NCI-H345 treated with DMSO at 0.1 percent for 48 hours (cell line): ENCODE measurements around the gene PTPRJ.
"Not testable (repeated sequence)": the region's sequence is repeated elsewhere in the genome, so short reads cannot be mapped to it uniquely, and the experiment has no call there.

ENCODE experiments used
- DNase-seq: peaks from one replicate; lab custom pipeline; 2025; ENCODE audit not compliant: unreplicated experiment; lab: John Stamatoyannopoulos, UW

The PTPRJ gene

GRCh38 chr11:48017105-48017830 is 36.9 kb downstream of the PTPRJ start:
- DNase-seq, result no peak

- DNase-seq, result no peak
Observed at GRCh38 chr11:48017831-48018527, 37.6 kb downstream of the PTPRJ start.

DNA sequence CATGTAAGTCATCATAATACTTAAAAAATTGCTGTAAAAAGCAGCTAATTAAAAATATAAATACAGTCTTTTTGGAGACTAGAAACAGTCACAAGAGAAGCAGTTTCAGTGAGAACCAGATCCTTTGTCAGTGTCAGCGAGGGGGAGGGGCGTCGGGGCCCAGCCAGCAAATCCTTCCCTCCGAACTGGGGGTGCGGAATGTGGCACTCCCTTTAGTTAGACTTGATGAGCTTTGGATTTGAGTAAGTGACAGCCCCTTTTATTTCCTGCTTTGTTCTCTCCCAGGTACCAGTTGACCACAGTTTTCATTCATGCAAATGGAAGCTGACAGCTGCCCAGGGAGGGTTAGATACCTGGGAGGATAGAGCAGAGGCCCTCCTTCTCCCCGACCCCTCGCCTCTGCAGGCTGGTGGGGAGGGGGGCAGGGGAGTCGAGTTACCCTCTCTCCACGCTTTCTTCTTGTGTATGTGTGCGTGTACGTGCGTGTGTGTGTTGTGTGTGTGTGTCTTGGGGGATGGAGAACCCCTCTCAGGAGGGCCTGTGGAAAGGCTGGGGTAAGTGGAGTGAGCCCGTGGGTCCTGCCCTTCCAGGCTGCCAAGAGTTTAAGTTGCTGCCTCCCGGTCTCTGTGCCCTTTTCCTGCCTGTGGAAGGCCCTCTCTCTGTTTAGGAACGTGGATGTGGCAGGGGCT is 38.3 kb downstream of the PTPRJ start:
- no peak for DNase-seq

DNA sequence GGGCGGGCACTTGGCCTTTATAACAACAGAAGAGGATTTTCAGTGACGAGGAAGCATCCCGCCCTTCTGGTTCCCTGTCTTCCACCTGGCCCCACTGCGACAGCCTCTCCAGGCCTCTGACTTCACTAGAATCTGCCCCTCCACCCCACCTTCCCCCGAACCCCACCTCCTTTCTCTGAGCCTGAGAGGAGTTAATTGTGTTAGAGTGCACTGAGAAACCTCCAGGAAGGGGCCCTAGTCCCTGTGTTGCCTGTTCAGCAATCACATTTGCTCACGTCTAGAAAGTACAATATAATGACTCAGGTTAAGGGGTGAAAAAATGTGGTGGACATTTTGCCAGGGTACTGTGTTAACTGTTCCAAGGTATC is 38.8 kb downstream of the PTPRJ start:
- DNase-seq, result no peak

DNA sequence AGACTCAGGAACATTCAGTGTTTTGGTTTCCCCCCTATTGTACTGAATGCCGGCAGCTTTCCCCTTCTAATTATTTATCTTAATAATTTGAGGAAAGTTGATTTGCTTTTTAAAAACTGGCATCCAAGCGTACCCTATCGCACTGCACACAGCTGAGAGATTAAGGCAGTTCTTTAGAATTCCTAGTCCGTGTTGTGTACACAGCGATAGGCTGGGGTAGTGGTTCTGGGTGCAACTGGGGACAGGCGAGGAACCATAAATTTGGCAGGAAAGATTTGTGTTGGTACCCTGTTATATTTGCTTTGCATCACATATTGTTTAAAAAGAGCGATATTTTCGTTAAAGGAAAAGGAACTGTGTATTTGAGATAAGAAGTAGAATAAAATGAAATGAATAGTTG is 39.2 kb downstream of the PTPRJ start:
- DNase-seq, result no peak

- no peak for DNase-seq
Observed at GRCh38 chr11:48020092-48020755, 39.9 kb downstream of the PTPRJ start.

DNA sequence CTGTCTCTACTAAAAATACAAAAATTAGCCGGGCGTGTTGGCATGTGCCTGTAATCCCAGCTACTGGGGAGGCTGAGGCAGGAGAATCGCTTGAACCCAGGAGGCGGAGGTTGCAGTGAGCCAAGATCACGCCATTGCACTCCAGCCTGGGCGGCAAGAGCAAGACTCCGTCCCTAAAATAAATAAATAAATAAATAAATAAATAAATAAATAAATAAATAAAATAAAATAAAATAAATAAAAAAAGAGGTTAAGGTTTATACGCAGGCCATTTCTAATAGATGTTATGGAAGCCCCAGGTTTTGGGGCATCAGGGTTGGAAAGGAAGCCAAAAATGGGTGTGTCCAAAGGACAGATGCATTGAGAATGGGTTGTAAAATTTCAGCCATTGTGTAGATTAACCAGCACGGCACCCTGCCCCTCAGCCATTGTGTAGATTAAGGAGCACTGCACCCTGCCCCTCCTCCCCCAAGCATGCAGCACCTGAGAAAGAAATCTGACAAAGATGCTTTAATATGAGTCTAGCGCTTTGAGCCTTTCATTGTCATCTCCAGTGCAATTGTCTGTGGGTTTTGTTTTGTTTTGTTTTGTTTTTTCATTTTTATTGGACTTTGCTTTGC is 41.0 kb downstream of the PTPRJ start:
- not testable (repeated sequence) for DNase-seq

DNA sequence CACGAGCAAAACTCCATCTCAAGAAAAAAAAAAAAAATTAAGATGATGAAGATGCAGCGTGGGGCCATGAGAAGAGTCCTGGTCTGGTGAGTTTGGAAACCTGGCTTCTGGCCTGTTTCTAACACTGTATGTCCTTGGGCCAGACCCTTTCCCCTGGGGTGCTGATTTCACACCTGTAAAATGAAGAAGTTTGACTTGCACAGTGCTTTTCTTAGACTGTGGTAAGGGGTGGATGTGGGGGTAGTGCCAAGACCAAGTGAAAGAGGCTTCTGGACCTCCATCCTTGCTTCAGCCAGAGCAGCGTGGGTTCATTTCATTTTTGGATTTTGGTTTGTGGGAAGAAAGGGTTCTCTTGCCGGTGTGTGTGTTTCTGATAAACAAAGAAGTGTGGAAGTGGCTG is 42.1 kb downstream of the PTPRJ start:
- DNase-seq, result no peak

DNA sequence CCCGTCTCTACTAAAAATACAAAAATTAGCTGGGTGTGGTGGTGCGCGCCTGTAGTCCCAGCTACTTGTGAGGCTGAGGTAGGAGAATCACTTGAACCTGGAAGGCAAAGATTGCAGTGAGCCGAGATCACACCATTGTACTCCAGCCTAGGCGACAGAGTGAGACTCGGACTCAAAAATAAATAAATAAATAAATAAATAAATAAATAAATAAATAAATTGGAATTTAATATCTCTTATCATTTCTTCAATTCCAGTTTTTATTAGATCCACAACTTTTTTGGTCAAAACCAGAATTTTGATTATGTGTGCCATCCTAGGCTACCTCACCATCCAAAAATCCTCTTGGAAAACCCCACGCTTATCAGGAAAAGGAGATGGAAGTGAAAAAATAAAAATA is 43.2 kb downstream of the PTPRJ start:
- DNase-seq, result not testable (repeated sequence)

- DNase-seq, result peak; percentile 19
Observed at GRCh38 chr11:48024635-48025071, 44.3 kb downstream of the PTPRJ start.

DNA sequence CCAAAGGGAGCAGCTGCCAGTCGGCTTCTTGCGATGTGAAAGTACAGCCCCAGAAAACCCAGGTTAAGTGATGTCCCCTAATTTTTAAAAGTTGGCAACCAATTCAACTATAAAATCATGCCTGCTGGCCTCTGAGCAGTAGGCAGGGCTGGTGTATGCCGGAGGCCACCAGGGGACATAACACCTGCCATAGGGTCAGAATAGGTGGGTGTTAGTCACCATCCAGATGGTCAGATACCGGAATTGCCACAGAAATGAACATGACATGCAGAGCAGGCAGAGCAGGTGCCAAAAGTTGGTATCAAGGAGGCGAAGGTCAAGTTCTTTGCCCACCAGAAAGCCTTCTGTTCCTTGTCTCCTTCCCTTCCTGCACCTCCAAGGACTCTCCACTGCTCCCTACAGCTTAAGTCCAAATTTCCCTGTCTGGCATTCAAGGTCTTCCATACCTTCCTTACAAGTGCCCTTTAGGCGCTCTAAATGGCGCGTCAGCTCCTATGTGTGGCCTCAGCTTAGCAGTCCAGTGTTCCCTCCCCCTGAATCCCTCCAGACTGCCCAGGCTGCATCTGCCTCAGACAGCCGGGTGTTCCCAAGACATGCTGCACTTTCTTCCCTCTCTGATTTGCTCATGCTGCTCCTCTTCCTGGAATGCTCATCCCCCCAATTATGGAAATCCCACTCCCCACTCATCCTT is 45.1 kb downstream of the PTPRJ start:
- no peak for DNase-seq

- DNase-seq, result no peak
Observed at GRCh38 chr11:48025984-48026340, 45.6 kb downstream of the PTPRJ start.

DNA sequence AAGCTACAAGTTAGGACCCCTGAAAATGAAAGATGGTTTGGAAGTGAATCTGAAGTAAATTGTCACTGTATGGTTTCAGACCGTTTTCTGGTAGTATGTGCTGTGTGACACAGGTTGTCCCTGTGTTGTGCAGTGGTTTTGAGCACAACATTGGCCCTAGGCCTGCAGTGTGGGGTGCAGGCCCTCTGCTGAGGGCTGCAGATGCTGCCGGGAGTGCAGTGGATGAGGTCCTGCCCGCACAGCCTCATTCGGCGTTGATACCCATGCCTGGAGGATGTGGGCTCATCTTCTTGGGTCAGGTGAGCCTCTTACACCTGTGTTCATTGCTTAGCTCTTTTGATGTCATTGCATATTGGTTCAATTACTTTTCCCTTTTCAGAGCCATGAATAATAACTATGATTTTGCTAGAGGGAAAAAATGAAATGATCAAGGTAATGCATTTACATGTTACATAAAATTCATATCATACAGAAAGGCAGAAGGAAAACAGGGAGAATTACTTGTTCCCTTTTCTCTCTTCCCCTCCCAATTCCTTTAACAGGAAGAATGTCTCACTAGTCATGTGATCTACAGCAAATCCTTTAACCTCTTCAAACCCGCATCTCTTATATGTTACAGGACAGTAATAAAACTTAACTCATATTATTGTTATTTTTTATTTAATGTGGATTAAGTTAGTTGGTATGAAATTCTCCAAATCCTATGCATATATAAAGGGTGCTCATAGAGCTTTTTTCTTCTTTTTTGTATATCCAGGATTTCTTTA is 48.7 kb downstream of the PTPRJ start:
- DNase-seq, result no peak

DNA sequence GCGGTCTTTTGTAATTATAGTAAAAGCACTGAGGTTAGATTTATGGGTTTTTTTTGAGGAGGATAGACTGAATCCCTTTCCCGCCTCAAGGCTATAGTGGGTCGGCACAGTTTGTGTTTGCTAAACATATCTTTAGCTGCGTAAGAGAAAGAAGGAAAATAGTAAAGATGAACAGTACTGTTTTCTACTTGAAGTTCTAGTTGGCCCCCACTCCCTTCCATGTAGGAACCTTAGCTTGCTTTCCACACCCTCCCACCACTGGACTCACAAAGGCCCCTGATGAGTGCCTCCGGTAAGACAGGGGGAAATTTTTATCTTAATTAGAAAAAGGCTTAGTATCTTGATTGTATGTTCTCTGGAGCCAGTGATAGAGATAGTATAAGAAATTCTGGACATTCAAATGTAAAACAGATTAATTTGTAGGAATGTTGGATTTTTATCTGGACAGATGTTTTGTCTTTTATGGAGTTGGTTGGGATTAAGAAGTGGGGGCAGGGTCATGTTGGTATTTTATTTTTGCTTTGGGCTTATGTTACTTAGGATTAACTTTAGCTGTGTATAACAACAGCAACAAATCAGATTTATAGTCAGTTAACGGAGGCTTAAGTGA is 49.4 kb downstream of the PTPRJ start:
- DNase-seq, result no peak

- no peak for DNase-seq
Observed at GRCh38 chr11:48031602-48032001, 51.2 kb downstream of the PTPRJ start.

DNA sequence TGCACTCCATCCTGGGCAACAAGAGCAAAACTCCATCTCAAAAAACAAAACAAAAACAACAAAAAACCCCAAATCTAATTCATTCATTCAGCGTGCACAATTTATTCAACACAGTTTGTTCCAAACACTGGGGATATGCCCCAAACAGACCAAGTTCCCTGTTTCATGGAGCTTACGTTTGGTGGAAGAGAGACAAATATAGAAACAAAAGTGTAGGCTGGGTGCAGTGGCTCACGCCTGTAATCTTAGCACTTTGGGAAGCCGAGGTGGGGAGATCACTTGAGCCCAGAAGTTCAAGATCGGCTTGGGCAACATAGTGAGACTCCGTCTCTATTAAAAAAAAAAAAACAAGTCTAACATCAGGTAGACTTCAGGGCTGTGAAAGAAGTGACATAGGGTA is 52.4 kb downstream of the PTPRJ start:
- no peak for DNase-seq

- no peak for DNase-seq
Observed at GRCh38 chr11:48033918-48034341, 53.6 kb downstream of the PTPRJ start.

DNA sequence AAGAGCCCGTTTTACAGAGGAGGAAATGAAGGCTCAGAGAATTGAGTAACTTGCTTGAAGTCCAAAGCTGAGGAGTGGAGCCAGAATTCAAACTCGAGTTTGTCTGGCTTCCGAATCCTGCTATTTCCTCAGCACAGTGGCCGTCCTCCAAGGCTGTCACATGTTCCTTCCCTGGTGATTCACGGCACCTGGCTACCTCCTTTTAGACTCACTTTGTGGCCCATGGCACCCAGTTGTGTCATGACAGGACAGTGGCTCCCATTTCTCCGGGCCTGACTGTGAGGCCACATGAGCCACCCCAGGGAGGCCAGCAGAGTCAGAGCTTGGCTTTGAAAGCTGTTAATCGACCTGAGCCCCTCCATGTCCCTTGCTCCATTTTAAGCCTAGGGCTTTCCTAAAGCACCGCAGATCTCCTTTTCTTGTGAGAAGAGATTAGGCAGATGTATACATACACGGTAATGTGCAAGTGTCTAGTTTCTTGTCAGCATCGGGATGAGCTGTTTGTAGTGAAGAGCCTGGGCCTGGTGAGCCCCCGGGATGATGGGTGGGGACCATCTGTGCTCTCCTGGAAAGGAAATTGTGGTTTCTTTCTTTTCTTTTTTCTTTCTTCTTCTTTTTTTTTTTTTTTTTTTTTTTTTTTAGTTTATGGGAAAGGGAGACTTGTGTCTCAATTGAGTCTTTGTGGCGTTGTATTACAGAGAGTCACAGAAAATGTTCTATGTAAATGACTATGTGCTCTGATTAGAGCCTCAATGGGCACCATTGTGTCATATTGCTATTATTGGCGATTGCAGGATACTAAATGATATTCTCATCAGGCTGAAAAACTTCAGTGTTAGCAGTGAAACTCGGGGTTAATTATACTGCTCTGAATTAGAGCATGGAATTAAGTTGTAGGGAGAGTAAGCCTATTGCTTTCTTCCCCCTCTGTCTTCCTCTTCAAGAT is 54.8 kb downstream of the PTPRJ start:
- no peak for DNase-seq
